ENCODE measurements around the gene MSS51.

MSS51 gene

DNA sequence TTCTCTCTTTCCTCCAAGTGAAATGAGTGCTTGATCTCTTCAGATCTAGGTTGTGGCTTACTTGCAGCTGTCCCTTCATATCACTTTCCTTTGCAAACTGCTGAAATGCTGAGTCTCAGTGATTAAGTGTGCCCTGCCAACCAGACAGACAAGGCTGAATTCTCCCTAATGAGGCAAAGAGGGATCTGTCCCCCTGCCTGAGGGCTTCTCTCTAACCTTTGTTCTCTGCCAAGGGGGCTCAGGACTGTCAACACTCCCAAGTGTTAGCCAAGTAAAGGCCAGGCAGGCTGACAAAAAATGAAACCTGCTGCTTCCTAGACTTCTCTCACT lies at the start of gene MSS51:
Gene MSS51 (minus strand): TSS at position 24 of the 330 bp plus-strand sequence. CDS start 5,277 bp downstream, outside the sequence.
- Histone ChIP-seq H3K9ac (ENCODE audit: low read depth, low read length) (no peak within 1 kb of the TSS), H3K9me3 (ENCODE audit: control insufficient read depth, insufficient read depth, low read length) (no peaks in the 10 kb centered on the region), H3K36me3 (ENCODE audit: insufficient read depth, low read length) (0 out of 2 replicates have a peak, but pooled peaks cover 3% of the 10 kb centered on the region), H3K4me1 (ENCODE audit: insufficient read depth, low read length) (no peaks in the 10 kb centered on the region)

DNA sequence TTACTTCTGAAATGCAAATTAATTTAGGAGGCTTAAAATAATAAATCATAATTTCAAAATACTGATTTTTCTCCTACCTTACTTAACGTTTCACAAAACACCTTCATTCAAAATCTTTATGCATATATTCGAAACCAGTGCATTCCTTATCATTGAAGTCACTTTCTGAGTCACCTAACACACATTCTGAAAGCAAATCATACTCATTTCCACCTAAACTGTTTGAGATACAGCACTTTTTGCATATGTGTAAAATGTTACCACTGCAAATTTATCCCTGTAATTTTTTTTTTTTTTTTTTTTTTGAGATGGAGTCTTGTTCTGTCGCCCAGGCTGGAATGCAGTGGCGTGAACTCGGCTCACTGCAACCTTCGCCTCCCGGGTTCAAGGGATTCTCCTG lies 46.8 kb upstream of the MSS51 start:
- H3K4me1 ChIP-seq (ENCODE audit: insufficient read depth, low read length), result no peaks in the 10 kb centered on the region; the same call in 1 of the 2 replicates
- peaks cover 3% of the 10 kb centered on the region; the same call in 1 of the 2 replicates for H3K36me3 ChIP-seq (ENCODE audit: insufficient read depth, low read length)
- H3K9me3 ChIP-seq (ENCODE audit: control insufficient read depth, insufficient read depth, low read length), result no peaks in the 10 kb centered on the region
- no peak overlapping the region for H3K9ac ChIP-seq (ENCODE audit: low read depth, low read length)

DNA sequence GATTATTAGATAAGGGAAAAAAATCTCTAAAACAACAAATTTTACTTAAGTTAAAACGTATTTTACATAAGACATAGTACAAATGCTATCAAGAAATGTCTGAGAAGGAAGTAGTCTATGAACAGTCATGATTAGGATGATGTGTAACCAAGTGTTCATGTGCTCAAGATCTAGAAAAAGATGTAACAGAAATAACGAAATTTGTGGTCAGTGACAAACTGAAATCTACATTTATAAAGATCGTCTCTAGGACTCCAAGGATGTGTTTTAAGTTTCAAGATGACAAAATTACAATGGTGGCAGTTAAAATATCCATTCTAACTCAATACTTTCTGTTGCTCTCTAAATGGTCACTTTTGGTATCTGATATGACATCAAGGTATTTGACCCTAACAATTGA lies 45.3 kb upstream of the MSS51 start:
- H3K36me3 ChIP-seq (ENCODE audit: insufficient read depth, low read length), result peaks cover 3% of the 10 kb centered on the region; the same call in 1 of the 2 replicates
- no peaks in the 10 kb centered on the region for H3K9me3 ChIP-seq (ENCODE audit: control insufficient read depth, insufficient read depth, low read length)
- H3K9ac ChIP-seq (ENCODE audit: low read depth, low read length), result no peak overlapping the region
- H3K4me1 ChIP-seq (ENCODE audit: insufficient read depth, low read length), result no peaks in the 10 kb centered on the region; the same call in 1 of the 2 replicates

DNA sequence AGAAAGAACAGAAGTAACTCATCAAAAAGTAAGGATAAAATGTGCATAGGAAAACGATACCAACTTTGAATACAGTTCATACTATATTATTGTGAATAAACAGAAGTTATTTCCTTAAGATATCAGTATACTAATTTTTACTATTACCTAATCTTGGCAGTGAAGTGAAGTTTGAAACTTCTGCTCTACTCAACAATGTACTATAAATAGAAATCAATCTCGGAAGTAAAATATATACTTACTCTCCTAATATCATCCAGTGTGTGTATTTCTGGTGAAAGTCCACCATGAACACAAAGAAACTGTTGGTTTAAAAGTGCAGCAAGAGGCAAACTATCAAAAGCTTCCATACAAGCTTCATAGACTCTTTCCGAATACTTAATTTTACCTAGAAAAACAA lies 37.9 kb upstream of the MSS51 start:
- Histone ChIP-seq H3K4me1 (ENCODE audit: insufficient read depth, low read length) (no peaks in the 10 kb centered on the region), H3K9ac (ENCODE audit: low read depth, low read length) (no peak overlapping the region), H3K36me3 (ENCODE audit: insufficient read depth, low read length) (no peaks in the 10 kb centered on the region; the same call in 1 of the 2 replicates), H3K9me3 (ENCODE audit: control insufficient read depth, insufficient read depth, low read length) (no peaks in the 10 kb centered on the region)

DNA sequence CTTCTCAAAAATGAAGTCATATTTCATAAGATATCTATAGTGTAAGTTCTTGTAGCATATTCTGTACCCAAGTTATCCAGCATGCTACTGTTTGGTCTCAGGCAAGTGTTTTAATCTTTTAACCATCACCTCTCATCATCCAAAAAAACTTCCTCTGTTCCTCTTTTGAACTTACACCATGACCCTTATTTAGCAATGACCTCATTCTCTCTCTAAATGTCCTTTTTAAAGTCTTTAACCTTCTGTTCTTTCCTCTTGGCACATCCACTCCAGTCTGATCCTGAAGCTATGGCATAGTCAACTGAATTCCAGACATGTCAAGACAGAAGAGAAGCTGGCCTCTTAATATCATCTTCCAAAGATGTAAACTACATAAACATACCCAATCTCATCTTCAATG lies 36.2 kb upstream of the MSS51 start:
- no peaks in the 10 kb centered on the region; the same call in 1 of the 2 replicates for H3K36me3 ChIP-seq (ENCODE audit: insufficient read depth, low read length)
- H3K4me1 ChIP-seq (ENCODE audit: insufficient read depth, low read length), result no peaks in the 10 kb centered on the region
- H3K9ac ChIP-seq (ENCODE audit: low read depth, low read length), result no peak overlapping the region
- H3K9me3 ChIP-seq (ENCODE audit: control insufficient read depth, insufficient read depth, low read length), result no peaks in the 10 kb centered on the region

DNA sequence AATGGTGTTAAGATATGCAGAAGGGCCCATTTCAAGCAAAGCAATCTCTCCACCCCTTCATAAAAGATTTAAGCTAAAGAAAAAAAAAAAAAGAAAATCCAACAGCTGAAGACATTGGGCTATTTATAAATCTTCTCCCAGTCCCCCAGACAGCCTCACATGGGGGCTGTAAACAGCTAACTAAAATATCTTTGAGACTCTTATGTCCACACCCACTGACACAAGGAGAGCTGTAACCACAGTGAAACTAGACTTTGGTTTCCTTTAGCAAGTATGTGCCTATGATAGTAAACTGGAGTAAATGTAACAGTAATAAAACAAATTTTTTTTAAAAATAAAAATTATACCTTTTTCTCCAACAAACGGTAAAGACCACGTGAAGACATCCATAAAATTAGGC lies 33.8 kb upstream of the MSS51 start:
- Histone ChIP-seq H3K36me3 (ENCODE audit: insufficient read depth, low read length) (no peaks in the 10 kb centered on the region; the same call in 1 of the 2 replicates), H3K9ac (ENCODE audit: low read depth, low read length) (no peak overlapping the region), H3K4me1 (ENCODE audit: insufficient read depth, low read length) (no peaks in the 10 kb centered on the region), H3K9me3 (ENCODE audit: control insufficient read depth, insufficient read depth, low read length) (no peaks in the 10 kb centered on the region)

DNA sequence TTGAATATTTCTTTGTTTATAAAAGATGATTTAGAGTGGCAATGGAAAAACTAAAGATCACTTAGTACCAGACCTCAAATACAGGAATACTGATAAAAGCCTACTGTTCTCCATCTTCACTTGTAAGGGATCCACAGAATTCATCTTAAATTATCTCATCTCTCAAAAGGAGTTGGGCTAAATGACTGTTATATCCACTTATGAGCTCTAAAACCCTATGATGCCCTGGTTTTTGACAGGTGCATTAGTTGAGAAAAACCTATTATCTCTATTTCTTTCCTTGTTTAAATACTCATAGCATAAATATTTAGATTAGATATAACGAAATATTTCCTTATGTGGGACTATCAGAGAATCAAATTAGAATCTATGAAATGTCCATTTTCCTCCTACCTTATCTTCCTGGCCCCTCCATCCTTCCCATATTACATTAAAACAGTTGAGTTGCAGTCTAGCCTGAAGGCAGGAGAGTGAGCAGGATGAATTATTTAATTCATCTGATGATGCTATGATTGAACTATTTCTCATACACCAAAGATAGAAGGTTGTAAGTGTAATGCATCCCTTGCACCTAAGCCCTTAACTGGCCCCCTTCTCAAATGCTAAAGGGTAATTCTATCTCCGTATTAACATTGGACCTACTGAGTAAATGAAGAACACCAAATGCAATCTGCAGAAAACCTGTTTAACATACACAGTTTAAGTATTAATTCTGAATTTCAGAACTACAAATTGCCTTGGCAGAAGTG lies 32.8 kb upstream of the MSS51 start:
- H3K4me1 ChIP-seq (ENCODE audit: insufficient read depth, low read length), result no peaks in the 10 kb centered on the region
- no peaks in the 10 kb centered on the region for H3K9me3 ChIP-seq (ENCODE audit: control insufficient read depth, insufficient read depth, low read length)
- no peaks in the 10 kb centered on the region; the same call in 1 of the 2 replicates for H3K36me3 ChIP-seq (ENCODE audit: insufficient read depth, low read length)
- no peak overlapping the region for H3K9ac ChIP-seq (ENCODE audit: low read depth, low read length)

DNA sequence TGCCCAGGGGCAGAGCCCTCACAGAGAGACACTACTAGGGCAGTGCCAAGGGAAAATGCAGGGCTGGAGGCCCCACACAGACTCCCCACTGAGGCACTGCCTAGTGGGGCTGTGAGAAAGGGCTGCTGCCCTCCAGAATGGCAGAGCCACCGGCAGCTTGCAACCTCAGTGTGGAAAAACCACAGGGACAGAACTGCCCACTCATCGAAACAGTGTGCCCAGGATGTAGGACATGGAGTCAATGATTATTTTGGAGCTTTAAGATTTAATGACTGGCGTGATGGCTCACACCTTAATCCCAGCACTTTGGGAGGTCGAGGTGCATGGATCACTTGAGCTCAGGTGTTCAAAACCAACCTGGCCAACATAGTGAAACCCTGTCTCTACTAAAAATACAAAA lies 27.5 kb upstream of the MSS51 start:
- no peaks in the 10 kb centered on the region for H3K36me3 ChIP-seq (ENCODE audit: insufficient read depth, low read length)
- H3K9me3 ChIP-seq (ENCODE audit: control insufficient read depth, insufficient read depth, low read length), result no peaks in the 10 kb centered on the region
- no peaks in the 10 kb centered on the region for H3K4me1 ChIP-seq (ENCODE audit: insufficient read depth, low read length)
- no peak overlapping the region for H3K9ac ChIP-seq (ENCODE audit: low read depth, low read length)

DNA sequence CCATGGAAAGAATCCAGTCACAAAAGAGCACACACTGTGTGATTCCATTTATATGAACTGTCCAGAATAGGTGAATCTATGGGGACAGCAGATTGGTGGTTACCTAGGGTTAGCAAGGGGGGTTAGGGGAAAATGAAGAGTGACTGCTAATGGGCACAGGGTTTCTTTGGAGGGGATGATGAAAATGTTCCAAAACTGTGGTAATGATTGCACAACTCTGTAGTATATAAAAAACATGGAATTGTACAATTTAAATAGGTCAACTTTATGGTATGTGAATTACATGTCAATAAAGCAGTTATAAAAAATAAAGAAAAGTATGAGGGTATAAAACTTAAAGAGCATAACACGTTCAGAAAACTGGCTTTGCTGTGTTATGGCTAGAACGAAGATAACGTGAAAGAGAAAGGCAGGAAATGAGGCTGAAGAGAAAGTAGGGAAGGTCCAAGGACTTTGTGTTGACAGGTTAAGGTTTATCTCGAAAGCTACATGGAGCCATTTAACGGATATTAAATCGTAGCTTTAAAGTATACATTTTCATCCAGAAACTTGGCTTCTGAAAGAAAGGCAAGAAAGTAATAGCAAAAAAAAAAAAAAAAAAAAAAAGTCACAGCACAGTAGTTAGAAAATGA lies 26.4 kb upstream of the MSS51 start:
- Histone ChIP-seq H3K36me3 (ENCODE audit: insufficient read depth, low read length) (no peaks in the 10 kb centered on the region), H3K4me1 (ENCODE audit: insufficient read depth, low read length) (no peaks in the 10 kb centered on the region), H3K9ac (ENCODE audit: low read depth, low read length) (no peak overlapping the region), H3K9me3 (ENCODE audit: control insufficient read depth, insufficient read depth, low read length) (no peaks in the 10 kb centered on the region)

DNA sequence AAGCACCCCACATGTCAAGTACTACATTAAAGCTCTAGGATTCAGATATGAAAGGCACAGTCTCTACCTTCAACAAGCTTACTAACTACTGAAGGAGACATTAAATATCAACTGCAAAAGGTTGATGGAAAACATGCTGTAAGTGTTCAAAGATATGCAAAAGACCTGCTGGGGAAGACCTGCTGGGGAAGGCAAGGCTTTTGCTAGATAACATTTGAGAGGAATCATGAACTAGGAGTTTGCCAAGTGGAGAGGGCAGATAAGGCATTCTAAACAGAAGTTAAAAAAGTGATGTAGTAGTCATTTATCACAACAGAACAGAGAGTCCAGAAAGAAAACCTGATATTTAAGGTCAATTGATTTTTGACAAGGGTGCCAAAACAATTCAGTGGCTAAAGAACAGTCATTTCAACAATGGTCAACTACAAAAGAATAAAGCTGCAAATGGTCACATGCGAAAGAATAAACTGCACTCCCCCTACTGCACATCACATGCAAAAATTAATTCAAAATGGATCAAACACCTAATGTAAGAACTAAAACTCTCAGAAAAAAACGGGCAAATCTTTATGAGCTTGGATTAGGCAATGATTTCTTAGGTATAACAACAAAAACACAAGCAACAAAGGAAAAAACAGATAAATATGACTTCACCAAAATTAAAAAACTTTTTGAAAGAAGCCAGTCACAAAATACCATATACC lies 23.0 kb upstream of the MSS51 start:
- H3K36me3 ChIP-seq (ENCODE audit: insufficient read depth, low read length), result no peaks in the 10 kb centered on the region
- no peaks in the 10 kb centered on the region for H3K4me1 ChIP-seq (ENCODE audit: insufficient read depth, low read length)
- no peaks in the 10 kb centered on the region for H3K9me3 ChIP-seq (ENCODE audit: control insufficient read depth, insufficient read depth, low read length)
- H3K9ac ChIP-seq (ENCODE audit: low read depth, low read length), result no peak overlapping the region

DNA sequence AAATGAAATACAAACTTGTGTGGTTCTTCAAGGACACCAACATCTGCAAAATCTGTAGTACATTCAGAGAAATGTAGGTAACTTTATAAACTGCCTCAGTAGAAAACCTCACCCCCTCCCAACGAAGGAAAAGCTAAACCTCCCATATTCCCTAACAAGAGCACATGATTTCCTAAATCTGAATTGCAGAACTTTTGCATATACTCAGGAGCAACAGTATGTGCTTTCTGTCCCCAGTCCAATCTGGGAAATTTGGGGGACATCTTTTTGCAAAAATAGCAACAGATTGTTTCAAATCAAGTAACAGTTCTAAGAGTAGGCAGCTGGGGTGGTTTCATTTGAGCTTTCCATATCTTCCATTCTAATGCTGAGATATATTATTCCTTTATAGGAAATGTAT lies 15.8 kb upstream of the MSS51 start:
- H3K9ac ChIP-seq (ENCODE audit: low read depth, low read length), result no peak overlapping the region
- H3K9me3 ChIP-seq (ENCODE audit: control insufficient read depth, insufficient read depth, low read length), result no peaks in the 10 kb centered on the region
- no peaks in the 10 kb centered on the region for H3K4me1 ChIP-seq (ENCODE audit: insufficient read depth, low read length)
- H3K36me3 ChIP-seq (ENCODE audit: insufficient read depth, low read length), result no peaks in the 10 kb centered on the region

DNA sequence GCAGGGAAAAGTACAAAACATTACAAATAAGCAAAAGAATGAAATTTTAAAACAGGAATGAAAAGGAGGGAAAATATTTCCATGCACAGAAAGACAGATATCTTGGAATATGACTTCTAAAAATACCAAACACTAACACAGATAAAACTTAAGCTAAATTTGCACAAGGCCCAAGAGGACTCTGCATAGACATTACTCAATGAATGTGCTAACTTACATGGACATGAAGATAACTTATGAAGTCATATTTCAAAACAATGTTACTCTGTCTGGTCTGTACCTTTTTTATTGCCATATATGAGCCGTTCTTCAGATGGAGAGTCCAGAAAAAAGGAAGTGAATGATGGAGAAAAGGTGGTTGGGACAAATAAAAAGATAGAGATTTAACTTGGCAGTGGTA lies 15.0 kb upstream of the MSS51 start:
- H3K9me3 ChIP-seq (ENCODE audit: control insufficient read depth, insufficient read depth, low read length), result no peaks in the 10 kb centered on the region
- no peak overlapping the region for H3K9ac ChIP-seq (ENCODE audit: low read depth, low read length)
- H3K36me3 ChIP-seq (ENCODE audit: insufficient read depth, low read length), result no peaks in the 10 kb centered on the region
- no peaks in the 10 kb centered on the region for H3K4me1 ChIP-seq (ENCODE audit: insufficient read depth, low read length)

DNA sequence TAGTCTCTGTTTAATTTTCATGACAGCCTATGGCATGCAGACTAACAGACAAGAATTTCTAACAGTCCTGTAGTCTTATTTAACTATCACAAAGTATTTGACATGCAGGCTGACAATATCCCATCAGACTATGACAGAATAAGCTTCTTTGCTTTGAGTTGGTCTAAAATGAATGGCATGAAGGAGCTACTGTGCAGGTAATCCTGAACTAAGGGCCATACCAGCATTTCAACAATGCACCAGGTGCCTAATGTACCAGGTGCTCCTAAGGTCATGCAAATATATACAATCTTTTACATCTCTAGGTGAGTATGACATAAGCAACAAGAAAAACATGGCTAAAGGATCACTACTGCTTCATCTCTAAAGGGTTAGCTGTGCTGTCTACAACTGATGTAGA lies 13.6 kb upstream of the MSS51 start:
- Histone ChIP-seq H3K36me3 (ENCODE audit: insufficient read depth, low read length) (no peaks in the 10 kb centered on the region), H3K9me3 (ENCODE audit: control insufficient read depth, insufficient read depth, low read length) (no peaks in the 10 kb centered on the region), H3K4me1 (ENCODE audit: insufficient read depth, low read length) (no peaks in the 10 kb centered on the region), H3K9ac (ENCODE audit: low read depth, low read length) (no peak overlapping the region)

DNA sequence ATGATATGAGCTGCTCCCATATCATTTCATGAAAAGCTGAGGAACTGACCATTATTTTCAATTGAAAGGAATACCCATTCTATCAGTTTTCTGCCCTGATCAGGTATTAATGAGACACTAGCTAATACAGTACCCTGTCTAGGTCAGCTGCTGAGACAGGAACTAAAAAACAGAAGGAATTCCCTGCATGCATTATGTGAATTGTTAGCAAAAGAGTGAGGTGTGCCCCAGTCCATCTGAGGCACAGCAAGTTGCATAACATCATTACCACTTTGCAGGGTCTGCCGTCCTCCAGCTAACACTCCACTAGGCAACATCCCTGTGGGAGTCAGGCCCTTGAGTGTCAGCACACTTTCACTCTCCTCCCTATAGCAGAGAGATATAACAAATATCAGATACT lies 11.1 kb upstream of the MSS51 start:
- Histone ChIP-seq H3K9me3 (ENCODE audit: control insufficient read depth, insufficient read depth, low read length) (no peaks in the 10 kb centered on the region), H3K9ac (ENCODE audit: low read depth, low read length) (no peak overlapping the region), H3K4me1 (ENCODE audit: insufficient read depth, low read length) (no peaks in the 10 kb centered on the region), H3K36me3 (ENCODE audit: insufficient read depth, low read length) (no peaks in the 10 kb centered on the region)
